H9 (cell line): ENCODE results near the gene KRTAP9-1. TPM values are rescaled to one million over a fixed set of nuclear protein-coding genes. Genes with fewer than 3 reads are reported as not detected.

Experiments
- DNase-seq: peaks from one replicate; pipeline ENCODE4 v3.0.0-alpha.2; 2017
- H2AFZ ChIP-seq: one replicate; pipeline ENCODE4 v1.6.1; 2013; ENCODE audit warnings: mild to moderate bottlenecking, low read length, control low read depth, moderate library complexity
- H2AK5ac ChIP-seq: 2 replicates; pipeline ENCODE4 v1.6.1; 2013; ENCODE audit warnings: low read length, control low read depth, mixed read lengths; ENCODE audit not compliant: insufficient read length
- H2BK120ac ChIP-seq: one replicate; pipeline ENCODE4 v1.6.1; 2013; ENCODE audit warnings: low read depth, mild to moderate bottlenecking, low read length, control low read depth, inconsistent platforms; ENCODE audit not compliant: poor library complexity, severe bottlenecking
- H2BK12ac ChIP-seq: 2 replicates; pipeline ENCODE4 v1.6.1; 2013; ENCODE audit warnings: low read length, control low read depth, mixed read lengths, low read depth; ENCODE audit not compliant: insufficient read length
- H2BK15ac ChIP-seq: 2 replicates; pipeline ENCODE4 v1.6.1; 2013; ENCODE audit warnings: low read depth, low read length, control low read depth
- H2BK20ac ChIP-seq: one replicate; pipeline ENCODE4 v1.6.1; 2013; ENCODE audit warnings: low read depth, mild to moderate bottlenecking, low read length, control low read depth, inconsistent platforms; ENCODE audit not compliant: poor library complexity, severe bottlenecking
- H2BK5ac ChIP-seq: 2 replicates; pipeline ENCODE4 v1.6.1; 2013; ENCODE audit warnings: low read length, control low read depth, mixed read lengths; ENCODE audit not compliant: insufficient read length
- H3K14ac ChIP-seq: 2 replicates; pipeline ENCODE4 v1.6.1; 2013; ENCODE audit warnings: low read length, control low read depth; ENCODE audit not compliant: insufficient read depth
- H3K18ac ChIP-seq: 2 replicates; pipeline ENCODE4 v1.6.1; 2013; ENCODE audit warnings: low read depth, mild to moderate bottlenecking, mixed read lengths, low read length, control low read depth; ENCODE audit not compliant: insufficient read length
- H3K23ac ChIP-seq: 2 replicates; pipeline ENCODE4 v1.6.1; 2013; ENCODE audit warnings: low read length, control low read depth, mixed read lengths, low read depth; ENCODE audit not compliant: insufficient read length
- H3K23me2 ChIP-seq: 2 replicates; pipeline ENCODE4 v1.6.1; 2013; ENCODE audit warnings: low read depth, mild to moderate bottlenecking, mixed read lengths, low read length, control low read depth; ENCODE audit not compliant: insufficient read length, poor library complexity, severe bottlenecking
- H3K27ac ChIP-seq: 2 replicates; pipeline ENCODE4 v1.5.1; 2013; ENCODE audit warnings: low read length, control low read depth, mixed read lengths, low read depth; ENCODE audit not compliant: insufficient read length
- H3K27me3 ChIP-seq: 2 replicates; pipeline ENCODE4 v1.6.1; 2013; ENCODE audit warnings: low read length, control low read depth, inconsistent platforms; ENCODE audit not compliant: insufficient read depth
- H3K4ac ChIP-seq: 2 replicates; pipeline ENCODE4 v1.6.1; 2013; ENCODE audit warnings: low read depth, mild to moderate bottlenecking, control low read depth, inconsistent platforms, low read length, moderate library complexity
- H3K4me1 ChIP-seq: 2 replicates; pipeline ENCODE4 v1.6.1; 2013; ENCODE audit warnings: low read length, control low read depth, inconsistent platforms; ENCODE audit not compliant: insufficient read depth
- H3K4me2 ChIP-seq: 2 replicates; pipeline ENCODE4 v1.6.1; 2013; ENCODE audit warnings: low read length, control low read depth, mixed read lengths; ENCODE audit not compliant: insufficient read length, insufficient read depth
- H3K56ac ChIP-seq: 2 replicates; pipeline ENCODE4 v1.6.1; 2013; ENCODE audit warnings: low read depth, mild to moderate bottlenecking, mixed read lengths, low read length, control low read depth; ENCODE audit not compliant: insufficient read length
- H3K79me1 ChIP-seq: 2 replicates; pipeline ENCODE4 v1.6.1; 2013; ENCODE audit warnings: low read depth, mild to moderate bottlenecking, moderate library complexity, low read length, control low read depth, inconsistent platforms; ENCODE audit not compliant: insufficient read depth, poor library complexity, severe bottlenecking
- H3K79me2 ChIP-seq: 2 replicates; pipeline ENCODE4 v1.6.1; 2013; ENCODE audit warnings: low read length, control low read depth, inconsistent platforms; ENCODE audit not compliant: insufficient read depth
- H3K9ac ChIP-seq: 2 replicates; pipeline ENCODE4 v1.6.1; 2013; ENCODE audit warnings: low read length, control low read depth, mixed read lengths; ENCODE audit not compliant: insufficient read length; ENCODE audit errors: extremely low read depth
- H3K9me3 ChIP-seq: one replicate; pipeline ENCODE4 v1.6.1; 2013; ENCODE audit warnings: low read depth, low read length, inconsistent platforms; ENCODE audit not compliant: control insufficient read depth
- H3T11ph ChIP-seq: one replicate; pipeline ENCODE4 v1.6.1; 2013; ENCODE audit warnings: mild to moderate bottlenecking, low read length, control low read depth, inconsistent platforms
- H4K20me1 ChIP-seq: one replicate; pipeline ENCODE4 v1.6.1; 2013; ENCODE audit not compliant: control insufficient read depth, insufficient read length, insufficient read depth
- H4K5ac ChIP-seq: 2 replicates; pipeline ENCODE4 v1.6.1; 2013; ENCODE audit warnings: low read depth, mild to moderate bottlenecking, mixed read lengths, low read length, control low read depth; ENCODE audit not compliant: insufficient read length
- H4K8ac ChIP-seq: replicated peaks from 2 replicates; pipeline ENCODE4 v1.6.1; 2013; ENCODE audit warnings: low read length, control low read depth, mixed read lengths, low read depth; ENCODE audit not compliant: insufficient read length
- H4K91ac ChIP-seq: 2 replicates; pipeline ENCODE4 v1.6.1; 2013; ENCODE audit warnings: low read depth, mild to moderate bottlenecking, moderate library complexity, mixed read lengths, low read length, control low read depth; ENCODE audit not compliant: insufficient read length
- H3K27ac Mint-ChIP-seq, 3 experiments: 2 replicates in 2 of 3; 3 replicates in 1 of 3; pipeline ENCODE4 v1.8.0; 2020 to 2021; ENCODE audit warnings: mixed read lengths in 3 of 3, mild to moderate bottlenecking in 1 of 3, moderate library complexity in 1 of 3
- H3K27me3 Mint-ChIP-seq: 2 replicates; pipeline ENCODE4 v1.8.0; 2021; ENCODE audit warnings: low read depth, mild to moderate bottlenecking, moderate library complexity, mixed read lengths
- H3K36me3 Mint-ChIP-seq, 3 experiments: 2 replicates in 2 of 3; 3 replicates in 1 of 3; pipeline ENCODE4 v1.8.0; 2020 to 2021; ENCODE audit warnings: low read depth in 3 of 3, mixed read lengths in 3 of 3; ENCODE audit not compliant: insufficient read depth in 1 of 3
- H3K4me1 Mint-ChIP-seq, 2 experiments: 2 replicates each; pipeline ENCODE4 v1.8.0; 2020; ENCODE audit warnings: mixed read lengths in 2 of 2
- H3K4me3 Mint-ChIP-seq, 2 experiments: 2 replicates in 1 of 2; 3 replicates in 1 of 2; pipeline ENCODE4 v1.8.0; 2020 to 2021; ENCODE audit warnings: mild to moderate bottlenecking in 2 of 2, mixed read lengths in 2 of 2, moderate library complexity in 1 of 2
- H3K9me3 Mint-ChIP-seq, 2 experiments: 2 replicates in 1 of 2; 3 replicates in 1 of 2; pipeline ENCODE4 v1.8.0; 2020; ENCODE audit warnings: mild to moderate bottlenecking in 2 of 2, mixed read lengths in 2 of 2, moderate library complexity in 1 of 2
- WGBS: extraction: QIAGEN DNeasy Blood & Tissue Kit; methylation state at CpG from one replicate; pipeline ENCODE4 v1.1.7; 2013; ENCODE audit warnings: missing lambda C conversion rate, low lambda C conversion rate, mixed read lengths; ENCODE audit not compliant: insufficient read length; ENCODE audit errors: extremely low coverage; 5-methylcytosine and 5-hydroxymethylcytosine counted together
- total RNA-seq: library from RNA; stranded (reverse); gene quantifications from 2 replicates; pipeline ENCODE4 v1.2.1, GENCODE V29; 2021
- TF ChIP-seq, protein P1 (sequence below): fragments of 200-600 bp; sonication (generic); conservative IDR thresholded peaks from 3 replicates; pipeline ENCODE4 v1.8.0; 2021; ENCODE audit warnings: antibody characterized with exemption, mild to moderate bottlenecking

Gene KRTAP9-1
- total RNA-seq, 1 experiment from 2014 or later: not detected

GRCh38 chr17:41151525-41151924 is 38.2 kb upstream of the KRTAP9-1 start:
- no peaks in the 10 kb centered on the region for H3K4me1 ChIP-seq

More at GRCh38 chr17:41151525-41151924, 38.2 kb upstream of the KRTAP9-1 start:
- no peaks in the 10 kb centered on the region for H3K79me2 ChIP-seq
- TF ChIP-seq, protein P1, sequence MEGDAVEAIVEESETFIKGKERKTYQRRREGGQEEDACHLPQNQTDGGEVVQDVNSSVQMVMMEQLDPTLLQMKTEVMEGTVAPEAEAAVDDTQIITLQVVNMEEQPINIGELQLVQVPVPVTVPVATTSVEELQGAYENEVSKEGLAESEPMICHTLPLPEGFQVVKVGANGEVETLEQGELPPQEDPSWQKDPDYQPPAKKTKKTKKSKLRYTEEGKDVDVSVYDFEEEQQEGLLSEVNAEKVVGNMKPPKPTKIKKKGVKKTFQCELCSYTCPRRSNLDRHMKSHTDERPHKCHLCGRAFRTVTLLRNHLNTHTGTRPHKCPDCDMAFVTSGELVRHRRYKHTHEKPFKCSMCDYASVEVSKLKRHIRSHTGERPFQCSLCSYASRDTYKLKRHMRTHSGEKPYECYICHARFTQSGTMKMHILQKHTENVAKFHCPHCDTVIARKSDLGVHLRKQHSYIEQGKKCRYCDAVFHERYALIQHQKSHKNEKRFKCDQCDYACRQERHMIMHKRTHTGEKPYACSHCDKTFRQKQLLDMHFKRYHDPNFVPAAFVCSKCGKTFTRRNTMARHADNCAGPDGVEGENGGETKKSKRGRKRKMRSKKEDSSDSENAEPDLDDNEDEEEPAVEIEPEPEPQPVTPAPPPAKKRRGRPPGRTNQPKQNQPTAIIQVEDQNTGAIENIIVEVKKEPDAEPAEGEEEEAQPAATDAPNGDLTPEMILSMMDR: no peak
- no peak overlapping the region for H3K4ac ChIP-seq
- no peak overlapping the region for H2AK5ac ChIP-seq
- no CpG with 5 or more reads among the region's 2 CpGs for WGBS
- no peak overlapping the region for H4K91ac ChIP-seq
- no peak overlapping the region for H2AFZ ChIP-seq
- no peak overlapping the region for H2BK20ac ChIP-seq
- H3K14ac ChIP-seq: no peak overlapping the region
- H3K23ac ChIP-seq: no peak overlapping the region
- H2BK5ac ChIP-seq: no peak overlapping the region
- H4K5ac ChIP-seq: no peak overlapping the region
- H3K4me1 Mint-ChIP-seq: peaks cover 2 to 10% of the 10 kb centered on the region in 2 experiments
- no peaks in the 10 kb centered on the region for H3K27me3 ChIP-seq
- H2BK15ac ChIP-seq: no peak overlapping the region
- H3K4me2 ChIP-seq: no peak overlapping the region
- no peak overlapping the region for H3K4me3 Mint-ChIP-seq
- H3K9me3 ChIP-seq: no peaks in the 10 kb centered on the region
- H3K27ac ChIP-seq: no peak overlapping the region
- H3K27me3 Mint-ChIP-seq: peaks cover 2% of the 10 kb centered on the region; the same call in 1 of the 2 replicates
- H4K8ac ChIP-seq: no peak overlapping the region
- no peak for DNase-seq
- no peak overlapping the region for H3K9ac ChIP-seq
- no peak overlapping the region for H3K18ac ChIP-seq
- no peak overlapping the region for H3K56ac ChIP-seq
- H4K20me1 ChIP-seq: no peaks in the 10 kb centered on the region
- no peaks in the 10 kb centered on the region for H3K9me3 Mint-ChIP-seq
- H2BK12ac ChIP-seq: no peak overlapping the region
- H3K79me1 ChIP-seq: no peaks in the 10 kb centered on the region
- no peak overlapping the region for H3K27ac Mint-ChIP-seq
- no peaks in the 10 kb centered on the region for H3K23me2 ChIP-seq
- no peak overlapping the region for H2BK120ac ChIP-seq
- no peak overlapping the region for H3T11ph ChIP-seq
- no peaks in the 10 kb centered on the region; a peak in 1 of 7 replicates for H3K36me3 Mint-ChIP-seq
